ENCODE measurements around the gene EPB41L4B.

The EPB41L4B gene

DNA sequence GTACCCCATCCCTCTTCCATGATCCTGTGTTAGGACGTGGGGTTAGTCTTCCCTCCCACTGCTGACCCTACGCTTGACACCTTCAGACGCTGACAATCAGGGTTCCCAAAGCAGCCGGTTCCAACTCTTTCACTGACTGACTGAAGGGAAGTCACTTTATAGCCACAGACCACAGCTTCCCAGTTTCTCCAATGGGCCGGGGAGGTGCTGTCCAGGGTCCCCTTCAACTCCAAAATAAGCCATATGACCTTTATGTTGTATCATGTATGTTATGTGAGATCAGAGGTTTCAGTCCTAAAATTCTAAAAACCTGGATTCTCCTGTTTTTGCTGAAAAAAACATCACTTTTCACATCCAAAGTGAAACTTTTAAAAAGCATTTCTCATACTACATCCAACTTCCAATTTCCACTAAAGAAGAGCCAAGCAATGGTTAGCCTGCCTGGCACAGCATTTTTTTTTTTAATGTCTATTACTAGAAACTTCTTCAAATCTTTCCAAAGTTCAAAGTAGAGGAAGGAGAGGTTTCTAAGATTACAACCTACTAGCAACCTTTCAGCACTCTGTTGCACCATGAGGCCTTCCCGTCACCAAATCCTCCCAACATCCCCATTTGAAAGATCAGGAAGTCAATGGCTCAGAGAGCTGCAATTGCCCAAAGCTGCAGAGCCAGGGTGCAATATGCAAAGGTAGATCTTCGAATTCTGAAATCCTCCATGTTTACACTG lies 5.2 kb downstream of the EPB41L4B start:
- TF ChIP-seq, protein P1, sequence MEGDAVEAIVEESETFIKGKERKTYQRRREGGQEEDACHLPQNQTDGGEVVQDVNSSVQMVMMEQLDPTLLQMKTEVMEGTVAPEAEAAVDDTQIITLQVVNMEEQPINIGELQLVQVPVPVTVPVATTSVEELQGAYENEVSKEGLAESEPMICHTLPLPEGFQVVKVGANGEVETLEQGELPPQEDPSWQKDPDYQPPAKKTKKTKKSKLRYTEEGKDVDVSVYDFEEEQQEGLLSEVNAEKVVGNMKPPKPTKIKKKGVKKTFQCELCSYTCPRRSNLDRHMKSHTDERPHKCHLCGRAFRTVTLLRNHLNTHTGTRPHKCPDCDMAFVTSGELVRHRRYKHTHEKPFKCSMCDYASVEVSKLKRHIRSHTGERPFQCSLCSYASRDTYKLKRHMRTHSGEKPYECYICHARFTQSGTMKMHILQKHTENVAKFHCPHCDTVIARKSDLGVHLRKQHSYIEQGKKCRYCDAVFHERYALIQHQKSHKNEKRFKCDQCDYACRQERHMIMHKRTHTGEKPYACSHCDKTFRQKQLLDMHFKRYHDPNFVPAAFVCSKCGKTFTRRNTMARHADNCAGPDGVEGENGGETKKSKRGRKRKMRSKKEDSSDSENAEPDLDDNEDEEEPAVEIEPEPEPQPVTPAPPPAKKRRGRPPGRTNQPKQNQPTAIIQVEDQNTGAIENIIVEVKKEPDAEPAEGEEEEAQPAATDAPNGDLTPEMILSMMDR (IDR thresholded peaks at IDR 0.05; ENCODE audit: insufficient read depth, low read depth, low read length, missing control alignments) = no peak
- H3K4me3 ChIP-seq (ENCODE audit: low read length) = no peak overlapping the region
- DNase-seq (ENCODE audit: low read depth) = no peak

DNA sequence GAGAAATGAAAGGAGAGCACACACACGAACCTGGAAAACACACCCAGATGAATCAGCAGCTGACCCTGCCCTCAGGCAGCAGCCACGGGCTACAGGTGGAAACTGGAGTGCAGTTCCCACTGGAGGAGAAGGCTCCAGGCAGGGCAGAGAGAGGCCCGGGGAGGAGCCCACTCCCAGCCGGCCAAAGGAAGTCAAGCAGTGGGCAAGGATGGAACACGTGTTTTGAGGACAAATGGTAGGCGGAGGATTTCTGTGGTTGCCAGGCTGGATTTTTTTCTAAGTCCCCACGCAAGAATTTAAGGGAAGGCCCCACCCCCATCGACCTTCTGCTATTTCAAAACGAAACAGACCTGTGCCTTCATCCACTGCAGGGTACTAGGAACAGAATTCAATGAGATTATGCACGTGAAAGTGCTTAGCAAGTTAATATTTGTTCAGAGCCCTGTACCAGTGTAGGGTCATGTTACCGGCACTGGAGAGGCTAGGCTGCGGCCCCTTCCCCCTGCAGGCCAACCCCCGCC lies 6.8 kb downstream of the EPB41L4B start:
- TF ChIP-seq, protein P1 (IDR thresholded peaks at IDR 0.05; ENCODE audit: insufficient read depth, low read depth, low read length, missing control alignments) = no peak
- no peak for DNase-seq (ENCODE audit: low read depth)
- H3K4me3 ChIP-seq (ENCODE audit: low read length) = no peak overlapping the region

DNA sequence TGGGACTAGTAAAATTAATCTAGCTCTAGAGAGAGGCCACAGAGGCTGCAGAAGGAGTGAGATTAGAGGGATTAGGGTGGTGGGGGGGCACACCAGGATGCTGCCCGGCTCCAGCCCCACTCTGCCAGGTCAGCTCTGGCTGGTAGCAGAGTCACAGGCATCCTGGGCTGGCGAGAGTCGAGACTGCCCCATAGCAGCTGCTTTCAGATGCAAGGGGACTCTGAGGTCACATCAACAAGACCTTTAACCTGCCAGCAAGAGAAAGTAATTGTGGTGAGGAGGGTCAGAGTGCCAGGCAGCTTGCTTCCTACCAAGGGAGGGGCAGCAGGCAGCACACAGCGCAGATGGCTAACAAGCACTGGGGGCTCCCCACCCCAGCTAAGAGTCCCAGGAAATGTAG lies 7.5 kb downstream of the EPB41L4B start:
- no peak overlapping the region for H3K4me3 ChIP-seq (ENCODE audit: low read length)
- TF ChIP-seq, protein P1 (IDR thresholded peaks at IDR 0.05; ENCODE audit: insufficient read depth, low read depth, low read length, missing control alignments) = no peak
- no peak for DNase-seq (ENCODE audit: low read depth)

DNA sequence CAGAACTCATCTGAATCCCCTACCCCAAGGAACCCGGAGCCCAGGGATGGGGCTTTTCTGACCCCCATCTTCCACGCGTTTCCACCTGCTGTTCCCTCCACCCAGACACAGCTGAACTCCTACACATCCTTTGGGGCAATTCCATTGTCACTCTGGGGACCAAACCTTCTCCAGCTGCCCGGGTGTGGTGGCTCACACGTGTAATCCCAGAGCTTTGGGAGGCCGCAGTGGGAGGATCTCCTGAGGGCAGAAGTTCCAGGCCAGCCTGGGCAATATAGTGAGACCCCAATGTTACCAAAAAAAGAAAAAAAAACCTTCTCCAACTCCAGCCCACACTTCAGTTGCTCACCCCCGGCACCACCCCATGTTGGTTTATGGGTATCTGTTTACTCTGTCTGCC lies 8.1 kb downstream of the EPB41L4B start:
- TF ChIP-seq, protein P1 (IDR thresholded peaks at IDR 0.05; ENCODE audit: insufficient read depth, low read depth, low read length, missing control alignments) = no peak
- no peak for DNase-seq (ENCODE audit: low read depth)
- no peak overlapping the region for H3K4me3 ChIP-seq (ENCODE audit: low read length)

DNA sequence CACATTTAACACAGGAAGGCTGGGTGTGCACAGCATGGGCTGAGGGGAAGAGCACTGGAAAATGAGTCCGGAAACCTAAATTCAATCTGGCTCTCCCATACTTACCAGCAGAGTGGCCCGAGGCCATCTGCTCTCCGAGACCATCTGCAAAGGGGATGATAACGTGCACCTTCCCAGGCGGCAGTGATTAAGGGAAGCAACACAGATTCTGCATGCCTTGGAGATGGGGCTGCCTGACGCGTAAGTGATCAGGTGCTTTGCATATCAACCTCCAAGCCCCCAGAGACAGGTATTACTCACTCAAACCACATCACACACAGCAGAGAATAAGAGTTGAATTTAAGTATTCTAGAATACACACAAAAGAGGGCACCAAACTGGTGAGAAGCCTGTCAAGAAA lies 9.1 kb downstream of the EPB41L4B start:
- TF ChIP-seq, protein P1 (IDR thresholded peaks at IDR 0.05; ENCODE audit: insufficient read depth, low read depth, low read length, missing control alignments) = no peak
- no peak for DNase-seq (ENCODE audit: low read depth)

DNA sequence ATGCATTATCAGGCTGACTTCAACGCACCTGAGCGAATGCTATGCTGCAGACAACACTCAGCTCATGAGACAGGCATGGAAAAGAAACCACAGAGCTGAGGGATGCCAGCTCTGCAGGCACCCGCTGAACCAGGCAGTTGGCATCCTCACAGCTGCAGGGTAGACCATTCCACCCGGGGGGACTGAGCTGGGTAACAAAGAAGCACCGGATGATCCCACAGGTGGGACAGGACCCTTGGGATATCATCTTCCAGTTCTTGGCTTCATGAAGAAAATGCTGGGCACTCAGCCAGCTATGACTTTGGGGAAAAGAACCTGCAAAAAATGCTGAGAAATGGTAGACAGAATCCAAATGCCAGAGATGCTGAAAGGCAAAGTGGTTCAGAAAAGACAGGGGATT lies 9.6 kb downstream of the EPB41L4B start:
- no peak for DNase-seq (ENCODE audit: low read depth)
- no peak overlapping the region for H3K4me3 ChIP-seq (ENCODE audit: low read length)
- TF ChIP-seq, protein P1 (IDR thresholded peaks at IDR 0.05; ENCODE audit: insufficient read depth, low read depth, low read length, missing control alignments) = no peak

More for the DNA sequence above, 9.1 kb downstream of the EPB41L4B start:
- no peak overlapping the region for H3K4me3 ChIP-seq (ENCODE audit: low read length)

DNA sequence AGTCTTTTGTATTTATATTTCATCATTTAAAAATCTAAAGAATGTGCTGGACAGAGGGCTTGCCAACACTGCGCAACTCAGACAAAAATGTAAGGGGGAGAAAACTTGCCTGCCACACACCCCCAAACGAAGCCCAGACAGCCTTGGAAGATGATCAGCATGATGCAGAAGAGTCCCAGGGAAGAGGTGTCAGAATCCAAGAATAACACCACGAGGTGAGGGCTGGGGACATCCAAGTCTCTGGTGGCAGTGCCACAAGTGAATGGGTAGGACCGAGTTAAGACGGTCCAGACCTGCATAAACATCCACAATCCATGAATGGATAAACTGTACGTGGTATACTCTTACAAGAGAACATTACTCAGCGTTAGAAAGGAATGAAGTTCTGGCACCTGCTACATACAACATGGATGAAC lies 10.4 kb downstream of the EPB41L4B start:
- TF ChIP-seq, protein P1 (IDR thresholded peaks at IDR 0.05; ENCODE audit: insufficient read depth, low read depth, low read length, missing control alignments) = no peak
- no peak overlapping the region for H3K4me3 ChIP-seq (ENCODE audit: low read length)

More for the DNA sequence above, 10.4 kb downstream of the EPB41L4B start:
- DNase-seq (ENCODE audit: low read depth) = no peak

Data from epithelial cell of esophagus (primary cell).